HepG2 (cell line): ENCODE results near the gene C9orf85. TPM values are rescaled to one million over a fixed set of nuclear protein-coding genes. Genes with fewer than 3 reads are reported as not detected.
A peak's percentile ranks its signal among the peaks of the same experiment; 100 is the strongest.

Experiments used
- ATAC-seq: fragments of 200-7000 bp; cut with Tn5 transposase; 3 replicates; pipeline ENCODE4 v1.9.1; 2020; ENCODE audit warnings: mild to moderate bottlenecking, moderate library complexity
- BruUV-seq: library from RNA; stranded (reverse); fragments of 400-500 nt; replicated peaks from 2 replicates; lab custom pipeline; 2021; lab: Mats Ljungman, UMichigan
- CTCF ChIA-PET: fragments of 300-600 bp; formaldehyde crosslinking; extraction: SDS; loops from one replicate; lab custom pipeline; 2021; ENCODE audit warnings: low total read pairs, inconsistent platforms, low intra/inter-chr PET ratio; lab: Yijun Ruan, JAX
- POLR2A ChIA-PET: fragments of 350-600 bp; sonication (Branson Sonifier 250); formaldehyde crosslinking; loops from one replicate; lab custom pipeline; 2020; ENCODE audit warnings: antibody characterized with exemption, inconsistent platforms; lab: Yijun Ruan, JAX
- DNase-seq: peaks from one replicate; pipeline ENCODE4 v3.0.0-alpha.2; 2015; ENCODE audit warnings: low spot score
- FAIRE-seq: peaks from 3 replicates; lab custom pipeline; 2011; peaks lifted over from hg19 to GRCh38; lab: Jason Lieb, UNC
- H2AFZ ChIP-seq: one replicate; pipeline ENCODE4 v1.6.1; 2011; ENCODE audit warnings: low read length, inconsistent platforms
- H3K27ac ChIP-seq: fragments of 300-600 bp; 3 replicates; pipeline ENCODE4 v1.8.0; 2011; ENCODE audit warnings: mixed run types, mild to moderate bottlenecking, mixed read lengths, low read length, inconsistent platforms; ENCODE audit not compliant: insufficient read depth; ENCODE audit errors: extremely low read length
- H3K27me3 ChIP-seq, 2 experiments: fragments of 200-600 bp in 1 of 2; 2 replicates in 1 of 2; 3 replicates in 1 of 2; pipeline versions ENCODE4 v1.6.0 to v1.8.0; 2011; ENCODE audit warnings: low read length in 2 of 2, mild to moderate bottlenecking in 2 of 2, moderate library complexity in 2 of 2, inconsistent platforms in 1 of 2; ENCODE audit not compliant: insufficient read depth in 2 of 2, control insufficient read depth in 1 of 2
- H3K36me3 ChIP-seq, 2 experiments: fragments of 200-600 bp in 1 of 2; replicated peaks in 1 of 2; 2 replicates in 1 of 2; 3 replicates in 1 of 2; pipeline versions ENCODE4 v1.5.1 to v1.8.0; 2011; ENCODE audit warnings: low read length in 2 of 2, inconsistent platforms in 1 of 2; ENCODE audit not compliant: insufficient read depth in 2 of 2, control insufficient read depth in 1 of 2
- H3K4me1 ChIP-seq: 2 replicates; pipeline ENCODE4 v1.5.1; 2012; ENCODE audit warnings: low read length, inconsistent platforms; ENCODE audit not compliant: insufficient read depth
- H3K4me2 ChIP-seq: 2 replicates; pipeline ENCODE4 v1.6.0; 2011; ENCODE audit warnings: low read depth, low read length, inconsistent platforms
- H3K4me3 ChIP-seq, 3 experiments: fragments of 200-600 bp in 1 of 3; sonication (generic), shearing (Covaris generic) in 1 of 3; replicated peaks in 1 of 3; 2 replicates each; pipeline ENCODE4 v1.5.1; 2011 to 2016; ENCODE audit warnings: low read length in 3 of 3, inconsistent platforms in 2 of 3, low read depth in 2 of 3, mild to moderate bottlenecking in 2 of 3, control low read depth in 1 of 3, mixed read lengths in 1 of 3; ENCODE audit not compliant: insufficient read depth in 1 of 3
- H3K79me2 ChIP-seq: one replicate; pipeline ENCODE4 v1.6.1; 2011; ENCODE audit warnings: low read length, inconsistent platforms; ENCODE audit not compliant: insufficient read depth
- H3K9ac ChIP-seq: 2 replicates; pipeline ENCODE4 v1.6.0; 2011; ENCODE audit warnings: mild to moderate bottlenecking, low read depth, low read length, inconsistent platforms; ENCODE audit not compliant: insufficient read depth
- H3K9me3 ChIP-seq: 2 replicates; pipeline ENCODE4 v1.5.1; 2012; ENCODE audit warnings: mild to moderate bottlenecking, low read length
- H4K20me1 ChIP-seq: 2 replicates; pipeline ENCODE4 v1.6.0; 2011; ENCODE audit warnings: inconsistent platforms, mild to moderate bottlenecking, low read length, moderate library complexity; ENCODE audit not compliant: insufficient read depth
- ELF4 ChIP-seq: sonication (generic); formaldehyde crosslinking; IDR thresholded peaks from 2 replicates; pipeline ENCODE4 v1.5.0; 2020; ENCODE audit warnings: missing genetic modification reagents, mild to moderate bottlenecking, moderate library complexity, borderline replicate concordance
- JARID2 ChIP-seq: sonication (generic); formaldehyde crosslinking; IDR thresholded peaks from 2 replicates; pipeline ENCODE4 v1.8.1; 2023; ENCODE audit warnings: missing genetic modification reagents, inconsistent platforms; ENCODE audit not compliant: insufficient replicate concordance
- KMT2B ChIP-seq: IDR thresholded peaks from 2 replicates; pipeline ENCODE4 v1.6.1; 2016; ENCODE audit warnings: missing genetic modification reagents, missing compliant biosample characterization
- MAFK ChIP-seq, 2 experiments: IDR thresholded peaks in 1 of 2; conservative IDR thresholded peaks in 1 of 2; 2 replicates each; pipeline ENCODE4 v1.6.1; 2011; ENCODE audit warnings: improper control_type of control experiment in 2 of 2, low read length in 2 of 2
- NFE2L1 ChIP-seq: sonication (generic); formaldehyde crosslinking; IDR thresholded peaks from 2 replicates; pipeline ENCODE4 v1.4.0; 2020; ENCODE audit warnings: missing genetic modification reagents, mild to moderate bottlenecking, borderline replicate concordance
- ZNF230 ChIP-seq: sonication (generic); formaldehyde crosslinking; IDR thresholded peaks from 2 replicates; pipeline ENCODE4 v1.4.0; 2020; ENCODE audit warnings: mild to moderate bottlenecking, missing genetic modification reagents
- ZNF33A ChIP-seq: sonication (generic); formaldehyde crosslinking; IDR thresholded peaks from 2 replicates; pipeline ENCODE4 v1.5.1; 2020; ENCODE audit warnings: missing genetic modification reagents, mild to moderate bottlenecking, moderate library complexity, borderline replicate concordance
- ZNF558 ChIP-seq: sonication (generic); formaldehyde crosslinking; IDR thresholded peaks from 2 replicates; pipeline ENCODE4 v1.9.0; 2022; ENCODE audit warnings: mild to moderate bottlenecking, missing genetic modification reagents, borderline replicate concordance
- ZXDC ChIP-seq: sonication (generic); formaldehyde crosslinking; IDR thresholded peaks from 2 replicates; pipeline ENCODE4 v1.5.0; 2020; ENCODE audit warnings: mild to moderate bottlenecking, missing genetic modification reagents
- WGBS: methylation state at CpG from one replicate; pipeline ENCODE4 v1.1.6; 2017; ENCODE audit warnings: low lambda C conversion rate; 5-methylcytosine and 5-hydroxymethylcytosine counted together
- in situ Hi-C: cut with HindIII; loops from 2 replicates; pipeline ENCODE4 v1.10.0; 2017; ENCODE audit warnings: low pct_unique_long_range_greater_than_20kb; ENCODE audit not compliant: extremely low pct_ligation_motif_present
- intact Hi-C: fragments of 100-400 bp; cut with micrococcal nuclease; formaldehyde crosslinking; loops from one replicate; pipeline ENCODE4 v1.10.0; 2022; ENCODE audit not compliant: unreplicated experiment
- polyA plus RNA-seq, 8 experiments: library from polyadenylated mRNA; depleted of rRNA in 3 of 8; stranded (reverse) in 7 of 8; unstranded in 1 of 8; fragments of >200 nt; fragmentation: Illumina TruSeq in 4 of 8; extraction: Trizol in 4 of 8; gene quantifications; 2 replicates each; pipeline versions ENCODE4 v1.2.1 to v1.2.3, GENCODE V29; 2011 to 2016; ENCODE audit warnings: low read depth in 4 of 8, missing spikeins in 1 of 8, mixed read lengths in 1 of 8; ENCODE audit not compliant: insufficient read depth in 1 of 8
- total RNA-seq, 5 experiments: library from RNA; depleted of rRNA; stranded (reverse); fragments of >200 nt; fragmentation: Illumina TruSeq; extraction: Trizol; gene quantifications; 2 replicates each; pipeline ENCODE4 v1.2.3, GENCODE V29; 2016; ENCODE audit warnings: low read depth in 1 of 5
- TF ChIP-seq, protein P1 (sequence below): sonication (generic); formaldehyde crosslinking; IDR thresholded peaks from 2 replicates; pipeline ENCODE4 v1.5.1; 2020; ENCODE audit warnings: missing genetic modification reagents, mild to moderate bottlenecking, borderline replicate concordance

C9orf85 gene
- total and polyA plus RNA-seq, 2 of the 13 experiments (the other 11 are each of a cell fraction or from before 2014, with no cell fraction given), result 9.9 to 13.9 TPM

GRCh38 chr9:71904076-71904475 is 7.4 kb upstream of the C9orf85 start (continued):
- TF ChIP-seq NFE2L1 (CRISPR knock-in tag), result no peak

DNA sequence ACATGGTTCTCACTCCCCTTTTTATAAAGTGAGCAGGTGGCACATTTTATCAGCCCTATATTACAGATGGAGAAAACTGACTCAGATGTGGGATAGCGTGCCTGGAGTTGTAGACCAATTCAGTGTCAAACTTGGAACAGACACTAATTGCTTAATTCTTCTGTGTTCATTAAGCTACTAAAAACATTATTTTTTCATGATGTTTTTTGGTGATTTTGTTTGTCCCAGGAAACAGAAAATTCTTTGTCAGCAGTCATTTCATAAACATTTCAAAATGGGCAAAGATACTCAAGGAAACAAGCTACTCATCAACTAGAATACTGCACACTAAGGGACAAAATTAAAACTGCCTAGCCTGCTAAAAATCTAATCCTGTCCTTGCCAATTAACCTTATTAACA is 2.6 kb upstream of the C9orf85 start:
- peak overlapping the region; percentile 92 for H3K9ac ChIP-seq
- H4K20me1 ChIP-seq, result peaks cover 46% of the 10 kb centered on the region
- TF ChIP-seq JARID2 (CRISPR knock-in tag), result no peak
- TF ChIP-seq MAFK (conservative IDR thresholded peaks at IDR 0.05 in 1 of 2, IDR thresholded peaks at IDR 0.05 in 1 of 2; ENCODE audit: low read length in 2 of 2), result peak; percentile 31 to 34; a peak in 2 of 4 replicates
- peak overlapping the region; percentile 86 to 99 (median 89); a peak in 5 of 6 replicates for H3K4me3 ChIP-seq
- no peak for ATAC-seq
- in situ Hi-C loops, result no loop called here
- peaks cover 0 to 10% of the 10 kb centered on the region in 2 experiments; a peak in 2 of 5 replicates for H3K36me3 ChIP-seq
- ChIA-PET POLR2A (no interaction called here), CTCF (no interaction called here)
- no peaks in the 10 kb centered on the region for H3K9me3 ChIP-seq
- BruUV-seq, result no TSS peak
- no peak overlapping the region for H3K27ac ChIP-seq
- peaks cover 44% of the 10 kb centered on the region for H3K4me1 ChIP-seq
- no peak for FAIRE-seq
- 50% methylated on average over 1 of the region's 1 CpG for WGBS
- no peak for DNase-seq
- H2AFZ ChIP-seq, result no peak overlapping the region
- peak overlapping the region; percentile 78 for H3K4me2 ChIP-seq
- peaks cover 78% of the 10 kb centered on the region for H3K79me2 ChIP-seq
- no peaks in the 10 kb centered on the region; a peak in 1 of 5 replicates for H3K27me3 ChIP-seq
- intact Hi-C loops, result no loop called here

DNA sequence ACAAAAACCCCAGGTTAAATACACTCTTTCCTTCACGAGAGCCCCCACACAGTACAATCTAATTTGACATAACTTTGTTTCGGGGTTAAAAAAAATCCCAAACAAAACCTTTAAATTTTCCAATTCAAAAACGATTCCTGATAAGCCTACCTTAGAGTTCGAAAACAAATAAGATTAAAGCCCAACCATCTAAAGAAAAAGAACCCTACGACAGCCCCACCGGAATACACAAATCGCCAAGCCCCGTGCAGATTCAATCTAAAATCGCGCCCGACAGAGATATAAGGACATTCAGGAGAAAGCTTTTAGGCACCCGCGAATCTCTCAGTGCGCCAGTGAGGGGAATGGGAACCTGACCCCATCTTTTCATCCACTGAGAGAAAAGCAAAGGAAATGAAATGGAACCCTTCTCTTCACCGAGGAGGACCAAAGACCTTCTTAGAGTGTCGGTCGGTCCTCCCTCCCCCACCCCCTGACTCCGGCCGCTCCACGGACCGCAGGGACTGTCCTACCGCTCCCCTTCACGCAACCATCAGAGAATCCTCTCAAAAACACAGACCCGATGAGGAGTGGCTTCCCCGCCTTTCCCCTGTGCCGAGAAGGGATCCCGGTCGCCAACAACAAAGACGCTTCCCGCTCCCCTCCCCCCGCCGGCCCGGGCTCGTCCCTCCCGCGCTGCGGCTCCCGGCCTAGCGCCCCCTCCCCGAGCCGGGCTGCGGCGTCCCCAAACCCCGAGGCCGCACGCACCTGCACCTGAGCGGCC is 1.4 kb upstream of the C9orf85 start:
- H3K79me2 ChIP-seq, result peaks cover 78% of the 10 kb centered on the region
- H3K9ac ChIP-seq, result peak overlapping the region; percentile 92
- intact Hi-C loops (loop anchor here (5.0 to 10.0 kb wide), 2 partner anchors 235 to 452 kb away; no protein-coding TSS in a partner anchor), in situ Hi-C loops (no loop called here)
- peak; percentile 36 for ATAC-seq
- no peak overlapping the region for H2AFZ ChIP-seq
- H4K20me1 ChIP-seq, result peaks cover 39% of the 10 kb centered on the region
- H3K27ac ChIP-seq, result peak overlapping the region; percentile 93
- WGBS, result 1% methylated on average over 24 of the region's 47 CpGs
- CTCF ChIA-PET, result no interaction called here
- POLR2A ChIA-PET, result interaction anchor here (1.8 kb wide), 1 partner anchor 11 kb away, joined by 11 read pairs; no protein-coding TSS in a partner anchor
- peaks cover 0 to 10% of the 10 kb centered on the region in 2 experiments; a peak in 2 of 5 replicates for H3K36me3 ChIP-seq
- BruUV-seq, result TSS peak; percentile 54
- H3K4me3 ChIP-seq, result peak overlapping the region; percentile 86 to 99 (median 89)
- no peaks in the 10 kb centered on the region for H3K9me3 ChIP-seq
- H3K27me3 ChIP-seq, result no peaks in the 10 kb centered on the region; a peak in 1 of 5 replicates
- peaks cover 53% of the 10 kb centered on the region for H3K4me1 ChIP-seq
- DNase-seq, result peak; percentile 31
- FAIRE-seq, result no peak
- H3K4me2 ChIP-seq, result peak overlapping the region; percentile 78
- TF ChIP-seq KMT2B (CRISPR knock-in tag) (0 out of 2 replicates have a peak, but pooled peaks have one; percentile 11), ZNF33A (CRISPR knock-in tag) (no peak), ZNF230 (no peak), ELF4 (no peak), ZXDC (no peak), ZNF558 (CRISPR knock-in tag) (0 out of 2 replicates have a peak, but pooled peaks have one; percentile 58)
- TF ChIP-seq, protein P1, sequence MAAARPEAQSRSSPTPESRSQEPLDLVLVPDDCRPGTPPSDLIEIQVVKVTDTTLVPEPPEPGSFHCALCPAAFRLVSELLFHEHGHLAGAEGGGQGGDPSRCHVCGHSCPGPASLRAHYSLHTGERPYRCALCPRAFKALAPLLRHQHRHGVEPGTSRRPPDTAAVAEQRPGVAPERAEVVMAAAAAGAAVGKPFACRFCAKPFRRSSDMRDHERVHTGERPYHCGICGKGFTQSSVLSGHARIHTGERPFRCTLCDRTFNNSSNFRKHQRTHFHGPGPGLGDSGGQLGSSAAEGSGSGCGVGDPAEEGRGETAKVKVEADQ (CRISPR knock-in tag), result 0 out of 2 replicates have a peak, but pooled peaks have one; percentile 3
